ENCODE data around the gene YTHDC2.

The YTHDC2 gene

DNA sequence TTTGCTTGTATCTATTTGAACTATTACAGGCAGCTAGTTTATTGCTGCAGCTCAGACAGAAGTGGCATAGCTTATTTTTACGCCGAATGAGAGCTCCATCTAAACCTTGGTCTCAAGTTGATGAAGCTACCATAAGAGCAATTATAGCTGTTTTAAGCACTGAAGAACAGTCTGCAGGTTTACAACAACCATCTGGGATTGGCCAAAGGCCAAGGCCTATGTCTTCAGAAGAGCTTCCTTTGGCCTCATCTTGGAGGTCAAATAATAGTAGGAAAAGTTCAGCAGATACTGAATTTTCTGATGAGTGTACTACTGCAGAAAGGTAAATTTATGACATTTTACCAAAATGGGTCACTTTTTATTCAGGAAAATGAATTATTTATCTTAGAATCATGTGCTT, 67.9 kb downstream of the YTHDC2 start:
- no peak overlapping the region for H3K4me3 ChIP-seq (ENCODE audit: low read length)
- H3K27ac ChIP-seq (ENCODE audit: low read length): no peak overlapping the region
- TF ChIP-seq EZH2phosphoT487 (IDR thresholded peaks at IDR 0.05; ENCODE audit: low read depth): no peak
- TF ChIP-seq, protein P1, sequence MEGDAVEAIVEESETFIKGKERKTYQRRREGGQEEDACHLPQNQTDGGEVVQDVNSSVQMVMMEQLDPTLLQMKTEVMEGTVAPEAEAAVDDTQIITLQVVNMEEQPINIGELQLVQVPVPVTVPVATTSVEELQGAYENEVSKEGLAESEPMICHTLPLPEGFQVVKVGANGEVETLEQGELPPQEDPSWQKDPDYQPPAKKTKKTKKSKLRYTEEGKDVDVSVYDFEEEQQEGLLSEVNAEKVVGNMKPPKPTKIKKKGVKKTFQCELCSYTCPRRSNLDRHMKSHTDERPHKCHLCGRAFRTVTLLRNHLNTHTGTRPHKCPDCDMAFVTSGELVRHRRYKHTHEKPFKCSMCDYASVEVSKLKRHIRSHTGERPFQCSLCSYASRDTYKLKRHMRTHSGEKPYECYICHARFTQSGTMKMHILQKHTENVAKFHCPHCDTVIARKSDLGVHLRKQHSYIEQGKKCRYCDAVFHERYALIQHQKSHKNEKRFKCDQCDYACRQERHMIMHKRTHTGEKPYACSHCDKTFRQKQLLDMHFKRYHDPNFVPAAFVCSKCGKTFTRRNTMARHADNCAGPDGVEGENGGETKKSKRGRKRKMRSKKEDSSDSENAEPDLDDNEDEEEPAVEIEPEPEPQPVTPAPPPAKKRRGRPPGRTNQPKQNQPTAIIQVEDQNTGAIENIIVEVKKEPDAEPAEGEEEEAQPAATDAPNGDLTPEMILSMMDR (IDR thresholded peaks at IDR 0.05; ENCODE audit: low read depth, low read length): no peak
- no peak overlapping the region for H3K4me2 ChIP-seq (ENCODE audit: low read length)
- H3K9ac ChIP-seq (ENCODE audit: low read length): no peak overlapping the region
- H4K20me1 ChIP-seq (ENCODE audit: insufficient read depth, low read length): no peaks in the 10 kb centered on the region
- H3K27me3 ChIP-seq (ENCODE audit: low read depth, low read length): no peaks in the 10 kb centered on the region
- peaks cover 3% of the 10 kb centered on the region for H3K36me3 ChIP-seq (replicated peaks; ENCODE audit: low read depth, low read length)
- H3K79me2 ChIP-seq (ENCODE audit: low read length): no peaks in the 10 kb centered on the region
- no peaks in the 10 kb centered on the region for H3K4me1 ChIP-seq (ENCODE audit: low read length)
- no peaks in the 10 kb centered on the region for H3K9me3 ChIP-seq (ENCODE audit: insufficient read depth, low read length)
- no peak overlapping the region for H2AFZ ChIP-seq (ENCODE audit: low read depth, low read length)

DNA sequence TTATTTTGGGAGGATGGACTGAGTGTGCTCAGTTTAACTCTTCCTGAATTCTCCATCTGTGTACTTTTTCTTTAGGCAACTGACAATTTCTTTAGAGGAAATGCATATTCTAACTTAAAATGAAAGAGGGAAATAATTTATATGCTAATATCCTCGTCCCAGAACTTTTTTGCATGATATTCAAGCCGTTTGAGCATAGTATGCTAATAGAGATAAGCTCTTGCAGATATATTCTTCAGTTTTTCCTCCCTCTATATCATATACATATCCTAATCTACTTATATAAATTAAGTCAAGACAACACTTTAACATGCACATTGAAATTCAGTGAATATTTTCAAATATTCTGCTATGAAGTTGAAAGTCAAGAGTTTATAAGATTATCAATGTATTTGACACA, 84.7 kb downstream of the YTHDC2 start:
- H3K79me2 ChIP-seq (ENCODE audit: low read length): no peaks in the 10 kb centered on the region
- H3K4me3 ChIP-seq (ENCODE audit: low read length): no peak overlapping the region
- TF ChIP-seq EZH2phosphoT487 (IDR thresholded peaks at IDR 0.05; ENCODE audit: low read depth): no peak
- TF ChIP-seq, protein P1 (IDR thresholded peaks at IDR 0.05; ENCODE audit: low read depth, low read length): no peak
- H3K27me3 ChIP-seq (ENCODE audit: low read depth, low read length): no peaks in the 10 kb centered on the region
- H3K9me3 ChIP-seq (ENCODE audit: insufficient read depth, low read length): no peaks in the 10 kb centered on the region
- H3K36me3 ChIP-seq (replicated peaks; ENCODE audit: low read depth, low read length): peaks cover 8% of the 10 kb centered on the region
- no peaks in the 10 kb centered on the region for H3K4me1 ChIP-seq (ENCODE audit: low read length)
- H3K27ac ChIP-seq (ENCODE audit: low read length): no peak overlapping the region
- H2AFZ ChIP-seq (ENCODE audit: low read depth, low read length): no peak overlapping the region
- H3K4me2 ChIP-seq (ENCODE audit: low read length): no peak overlapping the region
- no peaks in the 10 kb centered on the region for H4K20me1 ChIP-seq (ENCODE audit: insufficient read depth, low read length)
- no peak overlapping the region for H3K9ac ChIP-seq (ENCODE audit: low read length)

DNA sequence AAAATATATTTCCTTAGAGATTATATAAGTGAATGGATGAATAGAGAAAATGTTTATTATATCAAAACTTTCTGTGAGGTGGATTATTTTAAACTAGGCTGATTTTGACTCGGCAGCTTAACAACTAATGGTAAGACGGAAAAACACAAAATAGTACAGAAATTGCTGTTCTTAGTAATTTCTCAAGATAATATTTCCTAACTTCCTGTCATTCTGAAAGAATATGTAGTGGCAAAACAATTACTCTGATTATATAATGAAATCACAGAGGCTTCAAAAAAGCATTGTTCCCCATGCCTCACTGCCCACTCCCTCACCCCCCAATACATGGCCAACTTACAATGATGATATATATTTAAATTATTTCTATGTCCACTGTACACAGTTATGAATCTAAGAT, 85.4 kb downstream of the YTHDC2 start:
- Histone ChIP-seq H3K9me3 (ENCODE audit: insufficient read depth, low read length) (no peaks in the 10 kb centered on the region), H3K4me2 (ENCODE audit: low read length) (no peak overlapping the region), H3K36me3 (replicated peaks; ENCODE audit: low read depth, low read length) (peaks cover 8% of the 10 kb centered on the region), H3K27me3 (ENCODE audit: low read depth, low read length) (no peaks in the 10 kb centered on the region), H4K20me1 (ENCODE audit: insufficient read depth, low read length) (no peaks in the 10 kb centered on the region), H3K4me3 (ENCODE audit: low read length) (no peak overlapping the region), H3K79me2 (ENCODE audit: low read length) (no peaks in the 10 kb centered on the region), H3K9ac (ENCODE audit: low read length) (no peak overlapping the region), H3K27ac (ENCODE audit: low read length) (no peak overlapping the region), H2AFZ (ENCODE audit: low read depth, low read length) (no peak overlapping the region), H3K4me1 (ENCODE audit: low read length) (no peaks in the 10 kb centered on the region)
- TF ChIP-seq, protein P1 (IDR thresholded peaks at IDR 0.05; ENCODE audit: low read depth, low read length): no peak
- no peak for TF ChIP-seq EZH2phosphoT487 (IDR thresholded peaks at IDR 0.05; ENCODE audit: low read depth)

DNA sequence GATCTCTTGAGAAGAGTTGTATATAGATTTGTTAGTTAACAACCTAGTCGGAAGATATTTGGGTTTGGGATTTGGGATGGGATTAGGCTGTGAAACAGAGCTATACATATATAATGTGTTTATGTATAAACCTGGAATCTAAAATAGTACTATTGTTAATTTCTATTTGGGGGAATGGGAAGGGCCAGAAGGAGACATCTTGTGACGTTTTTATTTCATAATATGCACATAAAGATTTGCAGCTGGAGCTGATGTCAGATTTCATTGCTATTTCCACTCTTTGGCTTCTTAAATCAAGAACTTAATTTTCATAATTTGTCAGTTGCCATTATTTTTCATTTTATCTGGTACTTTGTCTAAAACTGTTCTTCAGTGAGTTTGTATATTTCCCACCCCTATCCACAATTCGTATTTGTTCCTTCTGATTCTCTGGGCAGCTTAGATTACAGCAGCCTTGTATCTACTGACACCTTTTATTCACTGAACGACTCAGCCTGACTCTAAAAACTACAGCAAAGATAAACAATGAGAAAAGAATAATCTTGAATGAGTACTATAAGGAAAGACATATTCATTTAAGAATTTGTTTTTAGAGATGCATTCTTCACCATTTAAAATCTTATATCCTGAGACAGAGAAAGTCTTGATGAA, 86.9 kb downstream of the YTHDC2 start:
- H3K27ac ChIP-seq (ENCODE audit: low read length): no peak overlapping the region
- no peaks in the 10 kb centered on the region for H3K27me3 ChIP-seq (ENCODE audit: low read depth, low read length)
- no peak overlapping the region for H2AFZ ChIP-seq (ENCODE audit: low read depth, low read length)
- TF ChIP-seq, protein P1 (IDR thresholded peaks at IDR 0.05; ENCODE audit: low read depth, low read length): no peak
- TF ChIP-seq EZH2phosphoT487 (IDR thresholded peaks at IDR 0.05; ENCODE audit: low read depth): no peak
- H3K36me3 ChIP-seq (replicated peaks; ENCODE audit: low read depth, low read length): peaks cover 8% of the 10 kb centered on the region
- H3K9ac ChIP-seq (ENCODE audit: low read length): no peak overlapping the region
- no peak overlapping the region for H3K4me3 ChIP-seq (ENCODE audit: low read length)
- no peaks in the 10 kb centered on the region for H4K20me1 ChIP-seq (ENCODE audit: insufficient read depth, low read length)
- H3K9me3 ChIP-seq (ENCODE audit: insufficient read depth, low read length): no peaks in the 10 kb centered on the region
- no peak overlapping the region for H3K4me2 ChIP-seq (ENCODE audit: low read length)
- H3K79me2 ChIP-seq (ENCODE audit: low read length): no peaks in the 10 kb centered on the region
- H3K4me1 ChIP-seq (ENCODE audit: low read length): no peaks in the 10 kb centered on the region
